Endothelial cell of umbilical vein (primary cell): Measurements from ENCODE around the gene ATP2B2.

Experiments
- CTCF ChIP-seq, 2 donors: IDR thresholded peaks; 1 replicate in 1 of 2; 2 replicates in 1 of 2; pipeline ENCODE4 v1.5.1; 2011; ENCODE audit warnings: low read length in 2 of 2, mild to moderate bottlenecking in 2 of 2, moderate library complexity in 2 of 2, control low read depth in 1 of 2, inconsistent platforms in 1 of 2, low read depth in 1 of 2; ENCODE audit not compliant: insufficient read depth in 1 of 2; ENCODE audit errors: extremely low read depth in 1 of 2
- EZH2 ChIP-seq: IDR thresholded peaks from 2 replicates; pipeline ENCODE4 v1.6.1; 2012; ENCODE audit warnings: borderline replicate concordance, low read depth, mild to moderate bottlenecking, moderate library complexity, low read length, inconsistent platforms; ENCODE audit not compliant: severe bottlenecking
- GATA2 ChIP-seq: IDR thresholded peaks from 2 replicates; pipeline ENCODE4 v1.7.0; 2011; ENCODE audit warnings: low read depth, mild to moderate bottlenecking, moderate library complexity, mixed read lengths, low read length; ENCODE audit not compliant: insufficient read length, insufficient read depth
- MAX ChIP-seq: IDR thresholded peaks from 2 replicates; pipeline ENCODE4 v1.6.1; 2011; ENCODE audit not compliant: insufficient read depth, insufficient read length
- POLR2A ChIP-seq: IDR thresholded peaks from 2 replicates; pipeline ENCODE4 v1.6.1; 2012; ENCODE audit warnings: low read depth, mild to moderate bottlenecking, control low read depth, low read length

GRCh38 chr3:10468613-10469354 is 36.6 kb downstream of the ATP2B2 start:
- TF ChIP-seq POLR2A (no peak), CTCF (IDR thresholded peaks at IDR 0.05; ENCODE audit: extremely low read depth in 1 of 2, insufficient read depth in 1 of 2, low read depth in 1 of 2, low read length in 2 of 2) (no peak), MAX (no peak), GATA2 (no peak), EZH2 (no peak)
